ENCODE measurements around the gene COP1. TPM values are rescaled to one million over a fixed set of nuclear protein-coding genes. Genes with fewer than 3 reads are reported as not detected.

COP1 gene
- polyA plus RNA-seq, 2 of the 4 experiments (the other 2 are of a cell fraction) = 21.9 to 42.0 TPM

Small RNAs within 50 kb of the gene (small RNA-seq; reads per million reads assigned to genes)
- 0 reads per million in 6 experiments for gene RF00066
- gene RNU2-12P = 0 reads per million in 6 experiments
- gene RPS29P5 = 0 to 5.6 (median 0.29) reads per million in 6 experiments
- 1.6 to 20.6 (median 4.3) reads per million in 6 experiments for gene SCARNA3

Measured in A549 (cell line).